Activated CD8-positive, alpha-beta memory T cell treated with anti-CD3 and anti-CD28 coated beads for 48 hours (primary cell): ENCODE measurements around the gene KIAA1671.

Experiments
- DNase-seq, 3 experiments: peaks; one replicate each; pipeline ENCODE4 v3.0.0-alpha.2; 2020; ENCODE audit warnings: low read depth in 2 of 3, low spot score in 2 of 3

The KIAA1671 gene

GRCh38 chr22:24950272-24950902 is 2.1 kb upstream of the KIAA1671 start:
- no peak for DNase-seq

GRCh38 chr22:24952837-24953383 is 394 bp downstream of the KIAA1671 start:
- no peak for DNase-seq

GRCh38 chr22:24953384-24954113 is 1.0 kb downstream of the KIAA1671 start:
- DNase-seq = no peak

GRCh38 chr22:24954114-24954463 is 1.6 kb downstream of the KIAA1671 start:
- DNase-seq = no peak

- no peak for DNase-seq
Observed at GRCh38 chr22:24954856-24955255, 2.3 kb downstream of the KIAA1671 start.

GRCh38 chr22:24957043-24957442 is 4.5 kb downstream of the KIAA1671 start:
- DNase-seq = no peak

- no peak for DNase-seq
Observed at GRCh38 chr22:24961217-24961844, 8.8 kb downstream of the KIAA1671 start.

GRCh38 chr22:24962094-24962493 is 9.6 kb downstream of the KIAA1671 start:
- no peak for DNase-seq

- DNase-seq = no peak
Observed at GRCh38 chr22:24962835-24963234, 10.3 kb downstream of the KIAA1671 start.

GRCh38 chr22:24964441-24964840 is 11.9 kb downstream of the KIAA1671 start:
- no peak for DNase-seq

- no peak for DNase-seq
Observed at GRCh38 chr22:24965822-24966626, 13.5 kb downstream of the KIAA1671 start.

- DNase-seq = no peak
Observed at GRCh38 chr22:24968066-24968561, 15.6 kb downstream of the KIAA1671 start.

- DNase-seq = no peak
Observed at GRCh38 chr22:24969560-24970301, 17.2 kb downstream of the KIAA1671 start.

- DNase-seq = no peak
Observed at GRCh38 chr22:24972369-24972768, 19.9 kb downstream of the KIAA1671 start.

GRCh38 chr22:24973872-24974271 is 21.4 kb downstream of the KIAA1671 start:
- no peak for DNase-seq

GRCh38 chr22:24975125-24975640 is 22.7 kb downstream of the KIAA1671 start:
- no peak for DNase-seq

GRCh38 chr22:24975813-24976341 is 23.4 kb downstream of the KIAA1671 start:
- no peak for DNase-seq

- no peak for DNase-seq
Observed at GRCh38 chr22:24976442-24977218, 24.1 kb downstream of the KIAA1671 start.
